Middle frontal gyrus (tissue), 1 donor: ENCODE measurements around the gene TUBA4B.
A peak's percentile ranks its signal among the peaks of the same experiment; 100 is the strongest.

Experiments
- DNase-seq: peaks from one replicate; pipeline ENCODE4 v3.0.0-alpha.2; 2015; ENCODE audit warnings: low spot score; ENCODE audit errors: extremely low spot score

Gene TUBA4B

DNA sequence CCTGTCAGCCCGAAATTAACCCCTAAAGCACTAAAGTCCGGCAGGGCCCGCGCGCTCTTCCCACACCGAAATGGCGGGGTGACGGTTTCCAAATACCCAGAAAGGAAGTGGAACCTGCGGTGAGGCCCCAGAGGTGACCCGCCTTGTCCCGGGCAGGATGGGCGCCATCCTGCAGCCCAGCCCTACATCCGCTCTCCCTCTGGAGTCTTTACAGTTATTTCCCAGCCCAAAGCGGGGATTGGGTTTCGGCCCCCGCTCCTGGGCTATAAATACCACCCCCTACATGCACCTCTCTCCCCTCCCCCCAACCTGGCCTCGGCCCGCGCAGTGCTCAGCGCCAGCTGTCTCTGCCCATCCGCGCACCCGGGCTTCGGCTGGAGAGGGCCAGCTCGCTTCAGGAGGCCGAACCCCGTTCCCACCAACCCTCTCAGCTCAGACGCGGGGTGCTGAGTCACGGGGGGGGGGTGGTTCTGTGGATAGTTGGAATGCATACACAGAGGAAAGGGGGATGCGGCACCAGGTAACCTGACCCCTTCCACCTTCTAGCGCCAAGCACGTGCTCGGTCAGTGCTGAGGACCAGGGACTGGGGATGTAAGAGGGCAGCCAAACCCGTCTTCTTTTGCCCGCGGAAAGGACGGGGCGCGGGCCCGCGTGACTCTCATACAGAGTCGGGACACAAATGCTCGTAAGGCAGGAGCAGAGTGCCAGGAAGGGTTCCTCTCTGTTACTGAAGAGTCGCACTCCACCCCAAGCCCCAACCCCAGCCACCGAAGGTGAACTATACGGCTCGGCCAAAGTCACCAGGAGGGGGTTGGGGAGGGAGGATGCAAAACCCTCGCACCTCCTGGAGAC is at the start of gene TUBA4B:
Gene TUBA4B, plus strand, starts transcription at position 344 of the 853 bp plus-strand sequence. Its CDS starts 165 bp downstream, at position 509.
- DNase-seq = no peak

GRCh38 chr2:219204425-219205164 is 48.4 kb upstream of the TUBA4B start:
- no peak for DNase-seq

GRCh38 chr2:219205165-219205538 is 47.9 kb upstream of the TUBA4B start:
- no peak for DNase-seq

GRCh38 chr2:219205981-219206327 is 47.1 kb upstream of the TUBA4B start:
- no peak for DNase-seq

- DNase-seq = peak; percentile 92
Observed at GRCh38 chr2:219206328-219207133, 46.5 kb upstream of the TUBA4B start, which contains the start of gene ZFAND2B. Gene ZFAND2B, plus strand, starts transcription at chr2:219206782. Its CDS starts 206 bp downstream, at chr2:219206988.

- DNase-seq = peak; percentile 16
Observed at GRCh38 chr2:219207134-219207883, 45.7 kb upstream of the TUBA4B start.

DNA sequence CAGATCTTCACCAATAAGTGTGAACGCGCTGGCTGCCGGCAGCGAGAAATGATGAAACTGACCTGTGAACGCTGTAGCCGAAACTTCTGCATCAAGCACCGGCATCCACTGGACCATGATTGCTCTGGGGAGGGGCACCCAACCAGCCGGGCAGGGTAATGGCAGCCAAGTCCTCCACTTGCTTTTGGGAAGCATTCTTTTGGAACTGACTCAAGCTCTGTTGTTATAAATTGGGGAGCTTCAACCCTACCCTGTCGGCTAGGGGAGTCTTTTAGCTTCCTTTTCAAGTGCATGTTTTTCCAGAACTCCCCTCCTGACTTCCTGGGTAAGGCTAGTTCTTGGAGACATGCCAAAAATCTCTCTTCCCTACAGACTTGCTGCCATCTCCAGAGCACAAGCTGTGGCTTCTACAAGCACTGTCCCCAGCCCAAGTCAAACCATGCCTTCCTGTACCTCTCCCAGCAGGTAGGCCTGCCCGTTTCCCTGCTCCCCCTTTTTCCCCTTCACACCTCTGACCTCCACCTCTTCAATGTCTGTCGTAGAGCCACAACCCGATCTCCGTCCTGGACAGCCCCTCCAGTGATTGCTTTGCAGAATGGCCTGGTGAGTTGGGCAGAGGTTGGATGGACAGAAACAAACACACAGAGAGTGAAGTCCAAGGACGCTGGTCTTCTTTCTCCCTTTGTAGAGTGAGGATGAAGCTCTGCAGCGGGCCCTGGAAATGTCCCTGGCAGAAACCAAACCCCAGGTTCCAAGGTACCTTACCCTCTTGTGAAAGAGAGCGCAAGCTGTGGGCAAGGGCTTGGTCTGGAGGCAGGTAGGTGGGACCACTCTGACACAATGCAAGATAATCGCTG is 44.9 kb upstream of the TUBA4B start:
- no peak for DNase-seq

- no peak for DNase-seq
Observed at GRCh38 chr2:219209236-219210195, 43.5 kb upstream of the TUBA4B start.

DNA sequence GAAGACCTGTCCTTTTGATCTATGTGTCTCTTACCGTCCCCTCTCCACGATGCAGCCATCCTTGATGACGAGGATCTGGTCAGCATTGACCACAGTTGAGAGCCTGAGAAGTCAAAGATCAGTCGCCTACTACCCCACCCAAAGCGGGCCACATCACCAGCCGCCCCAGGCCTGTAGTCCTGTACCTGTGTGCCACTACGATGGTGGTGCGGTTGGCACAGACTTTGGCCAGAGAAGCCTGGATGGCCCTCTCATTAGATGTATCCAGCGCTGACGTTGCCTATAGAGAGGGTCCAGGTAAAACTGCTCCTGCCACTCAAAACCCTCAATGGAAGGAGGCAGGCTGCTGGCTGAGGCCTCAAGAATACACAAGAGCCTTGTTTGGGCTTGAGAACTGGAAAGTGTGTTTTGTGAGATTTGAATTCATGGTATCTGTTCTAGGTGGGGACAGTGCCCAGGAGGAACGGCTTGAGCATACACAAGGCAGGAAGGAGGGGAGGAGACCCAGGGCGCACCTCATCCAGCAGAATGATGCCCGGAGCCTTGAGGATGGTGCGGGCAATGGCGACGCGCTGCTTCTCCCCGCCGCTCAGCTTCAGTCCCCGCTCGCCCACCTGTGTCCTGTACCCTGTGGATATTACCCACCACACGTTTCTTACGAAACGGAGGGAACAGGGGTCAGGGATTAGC is 42.7 kb upstream of the TUBA4B start:
- no peak for DNase-seq

DNA sequence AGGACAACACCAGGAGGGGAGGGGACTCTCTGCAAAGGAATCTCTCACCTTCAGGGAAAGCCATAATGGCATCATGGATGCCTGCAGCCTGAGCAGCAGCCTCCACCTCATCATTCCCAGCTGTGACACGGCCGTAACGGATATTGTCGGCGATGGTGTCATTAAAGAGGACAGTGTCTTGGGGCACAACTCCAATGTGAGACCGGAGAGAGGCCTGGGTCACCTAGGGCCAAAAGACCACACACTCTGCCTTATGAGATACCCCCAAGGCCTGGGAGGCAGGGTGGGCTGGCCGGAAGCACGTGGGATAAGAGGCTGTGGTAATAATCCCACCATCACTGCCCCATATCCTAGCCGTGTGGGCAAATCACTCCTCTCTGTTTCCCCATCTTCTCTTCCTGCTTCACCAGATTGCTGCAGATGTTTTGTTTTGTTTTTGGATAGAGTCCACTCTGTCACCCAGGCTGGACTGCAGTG is 42.1 kb upstream of the TUBA4B start:
- no peak for DNase-seq

DNA sequence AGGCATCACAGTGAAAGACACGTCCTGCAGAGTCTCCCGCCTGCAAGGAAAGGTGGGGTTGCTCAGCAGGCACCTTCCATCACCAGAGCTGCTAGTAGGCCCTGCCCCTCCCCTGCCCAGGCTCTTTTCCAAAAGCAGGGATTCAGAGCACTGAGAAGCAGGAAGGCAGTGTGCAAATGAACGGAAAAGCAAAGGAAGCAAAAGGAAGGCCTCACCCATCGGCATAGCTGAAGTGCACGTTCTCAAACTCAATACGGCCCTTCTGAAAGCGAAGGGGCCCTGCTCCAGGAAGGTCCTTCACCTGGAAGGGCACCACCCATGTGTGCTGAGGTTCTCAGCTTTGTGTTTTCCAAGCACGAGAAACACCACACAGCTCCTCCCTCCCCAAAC is 40.0 kb upstream of the TUBA4B start:
- no peak for DNase-seq

- DNase-seq = no peak
Observed at GRCh38 chr2:219213486-219214071, 39.5 kb upstream of the TUBA4B start.

DNA sequence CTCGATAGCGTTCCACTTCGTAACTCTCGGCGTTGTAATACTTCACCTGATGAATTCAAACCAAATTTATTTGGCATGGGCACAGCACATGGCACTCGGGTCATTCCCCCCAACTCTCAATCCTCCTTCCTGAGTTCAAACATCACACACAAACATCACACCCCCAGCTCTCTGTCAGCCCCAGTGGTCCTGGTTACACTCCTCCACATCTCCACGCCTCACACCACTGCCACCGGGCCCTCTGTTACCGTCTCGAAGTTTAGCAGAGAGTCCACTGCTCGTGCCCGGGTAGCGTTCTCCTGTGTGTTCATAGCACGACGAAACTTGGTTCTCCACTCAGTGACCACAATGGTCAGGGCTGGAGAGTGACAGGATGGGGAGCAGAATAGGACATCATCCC is 38.9 kb upstream of the TUBA4B start:
- no peak for DNase-seq

- DNase-seq = no peak
Observed at GRCh38 chr2:219214786-219215185, 38.3 kb upstream of the TUBA4B start.

DNA sequence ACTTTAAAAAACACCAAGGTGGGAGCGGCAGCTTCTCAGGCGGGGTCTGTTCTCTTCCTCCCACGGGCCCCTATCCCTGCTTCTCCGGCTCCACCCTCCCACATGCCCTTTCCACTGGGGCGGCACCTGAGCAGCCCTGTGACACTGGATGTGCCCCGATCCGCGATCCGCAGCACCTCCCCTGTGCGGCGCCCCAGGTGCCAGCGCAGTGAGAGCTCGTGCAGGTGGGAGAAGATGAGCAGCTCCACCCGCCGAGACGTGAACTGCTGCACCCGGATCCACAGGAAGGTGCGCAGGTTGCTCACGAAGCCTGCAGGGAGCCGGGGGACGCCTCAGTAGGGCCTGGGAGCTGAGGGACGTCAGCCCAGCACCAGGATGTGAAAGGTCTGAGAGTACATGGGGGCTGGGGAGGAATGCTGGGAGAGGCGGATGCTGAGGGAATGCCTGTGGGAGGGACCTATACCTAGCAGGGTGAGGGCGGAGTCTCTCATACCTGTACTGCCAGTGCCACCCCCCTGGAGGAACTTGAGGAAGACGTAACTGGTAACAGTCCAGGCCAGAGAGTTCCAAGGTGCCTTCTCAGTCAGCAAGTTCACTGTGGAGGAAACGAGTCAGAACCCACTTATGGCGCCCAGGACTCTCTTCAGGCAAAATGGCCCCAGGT is 37.0 kb upstream of the TUBA4B start:
- no peak for DNase-seq

GRCh38 chr2:219216535-219216915 is 36.5 kb upstream of the TUBA4B start:
- no peak for DNase-seq

DNA sequence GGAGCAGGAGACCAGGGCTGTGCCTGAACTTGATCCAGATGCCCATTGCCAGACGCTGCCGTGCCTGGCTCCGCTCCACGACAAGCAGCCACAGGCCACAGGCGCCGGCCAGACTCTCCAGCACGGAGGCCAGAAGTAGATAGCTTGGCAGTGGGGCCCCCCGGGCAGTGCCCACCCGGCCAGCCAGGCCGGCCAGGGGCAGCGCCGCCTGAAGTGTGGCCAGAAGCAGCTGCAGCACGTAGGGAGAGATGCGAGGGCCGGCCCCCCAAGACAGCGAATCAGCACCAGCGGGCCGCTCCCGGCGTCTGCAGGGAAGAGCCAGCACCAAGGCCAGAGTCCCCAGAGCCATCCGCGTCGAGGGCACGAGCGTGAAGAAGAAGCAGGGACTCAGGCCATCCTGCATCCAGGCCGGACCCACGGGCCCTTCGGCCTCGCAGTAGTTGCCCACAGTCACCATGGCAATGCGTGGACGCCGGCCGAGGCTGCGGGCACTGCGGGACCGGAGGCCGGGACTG is 34.8 kb upstream of the TUBA4B start:
- DNase-seq = peak; percentile 15
